K562 (cell line): ENCODE measurements around the gene PFN3.

Experiments
- CTCF ChIP-seq, 3 experiments: IDR thresholded peaks in 2 of 3; conservative IDR thresholded peaks in 1 of 3; 2 replicates each; pipeline ENCODE4 v1.5.1; 2011 to 2012; ENCODE audit warnings: low read length in 3 of 3, mild to moderate bottlenecking in 3 of 3, control low read depth in 2 of 3, improper control_type of control experiment in 1 of 3, inconsistent platforms in 1 of 3, low read depth in 1 of 3, mixed read lengths in 1 of 3, moderate library complexity in 1 of 3; ENCODE audit not compliant: insufficient read depth in 2 of 3
- SMARCE1 ChIP-seq: fragments of 450-650 bp; IDR thresholded peaks from 2 replicates; pipeline ENCODE4 v1.7.1; 2016; ENCODE audit warnings: mild to moderate bottlenecking

GRCh38 chr5:177410575-177410974, 10.1 kb upstream of the PFN3 start:
- TF ChIP-seq CTCF (IDR thresholded peaks at IDR 0.05 in 2 of 3, conservative IDR thresholded peaks at IDR 0.05 in 1 of 3; ENCODE audit: insufficient read depth in 2 of 3, low read depth in 1 of 3, low read length in 3 of 3) (no peak), SMARCE1 (no peak)
